ENCODE measurements around the gene TDRKH.

Gene TDRKH

GRCh38 chr1:151814971-151815545 lies 24.8 kb upstream of the TDRKH start:
- Histone ChIP-seq H3K27me3 (no peaks in the 10 kb centered on the region), H3K9me3 (no peaks in the 10 kb centered on the region), H3K4me3 (no peak overlapping the region), H3K27ac (no peak overlapping the region), H3K4me2 (peak overlapping the region; percentile 86), H3K9ac (no peak overlapping the region), H3K4me1 (peaks cover 76% of the 10 kb centered on the region), H4K20me1 (no peaks in the 10 kb centered on the region), H3K36me3 (no peaks in the 10 kb centered on the region)
- no peak for TF ChIP-seq Cebpa-rat (IDR thresholded peaks at IDR 0.05)

- TF ChIP-seq Cebpa-rat (IDR thresholded peaks at IDR 0.05), result no peak
Measured at GRCh38 chr1:151814426-151814825, 24.1 kb upstream of the TDRKH start.

GRCh38 chr1:151813271-151813977 lies 23.1 kb upstream of the TDRKH start:
- no peak for TF ChIP-seq Cebpa-rat (IDR thresholded peaks at IDR 0.05)
- Histone ChIP-seq H3K9ac (no peak overlapping the region), H3K36me3 (no peaks in the 10 kb centered on the region), H3K9me3 (no peaks in the 10 kb centered on the region), H3K4me3 (no peak overlapping the region), H4K20me1 (no peaks in the 10 kb centered on the region), H3K4me2 (no peak overlapping the region), H3K27me3 (no peaks in the 10 kb centered on the region), H3K27ac (no peak overlapping the region), H3K4me1 (peaks cover 72% of the 10 kb centered on the region)

More at GRCh38 chr1:151814426-151814825, 24.1 kb upstream of the TDRKH start:
- H3K4me3 ChIP-seq, result no peak overlapping the region
- peaks cover 72% of the 10 kb centered on the region for H3K4me1 ChIP-seq
- H3K9me3 ChIP-seq, result no peaks in the 10 kb centered on the region
- H3K9ac ChIP-seq, result no peak overlapping the region
- H3K27me3 ChIP-seq, result no peaks in the 10 kb centered on the region
- no peak overlapping the region for H3K27ac ChIP-seq
- H3K36me3 ChIP-seq, result no peaks in the 10 kb centered on the region
- H4K20me1 ChIP-seq, result no peaks in the 10 kb centered on the region
- peak overlapping the region; percentile 86 for H3K4me2 ChIP-seq

GRCh38 chr1:151811181-151811580 lies 20.9 kb upstream of the TDRKH start:
- no peak for TF ChIP-seq Cebpa-rat (IDR thresholded peaks at IDR 0.05)
- Histone ChIP-seq H3K4me1 (peaks cover 72% of the 10 kb centered on the region), H3K9me3 (no peaks in the 10 kb centered on the region), H3K4me3 (no peak overlapping the region), H3K36me3 (no peaks in the 10 kb centered on the region), H4K20me1 (no peaks in the 10 kb centered on the region), H3K4me2 (no peak overlapping the region), H3K27me3 (no peaks in the 10 kb centered on the region), H3K9ac (no peak overlapping the region), H3K27ac (no peak overlapping the region)

- no peak overlapping the region for H3K4me2 ChIP-seq
- TF ChIP-seq Cebpa-rat (IDR thresholded peaks at IDR 0.05), result no peak
- H3K4me1 ChIP-seq, result peaks cover 72% of the 10 kb centered on the region
- H3K9ac ChIP-seq, result no peak overlapping the region
- H3K9me3 ChIP-seq, result no peaks in the 10 kb centered on the region
- H4K20me1 ChIP-seq, result no peaks in the 10 kb centered on the region
- no peak overlapping the region for H3K4me3 ChIP-seq
- H3K27ac ChIP-seq, result no peak overlapping the region
- no peaks in the 10 kb centered on the region for H3K27me3 ChIP-seq
- H3K36me3 ChIP-seq, result no peaks in the 10 kb centered on the region
Measured at GRCh38 chr1:151809985-151810556, 19.8 kb upstream of the TDRKH start.

GRCh38 chr1:151809290-151809984 lies 19.1 kb upstream of the TDRKH start:
- no peak overlapping the region for H3K27ac ChIP-seq
- H3K4me2 ChIP-seq, result no peak overlapping the region

GRCh38 chr1:151807766-151808165 lies 17.5 kb upstream of the TDRKH start:
- Histone ChIP-seq H3K27ac (no peak overlapping the region), H4K20me1 (no peaks in the 10 kb centered on the region), H3K9ac (no peak overlapping the region), H3K27me3 (no peaks in the 10 kb centered on the region), H3K4me3 (no peak overlapping the region), H3K9me3 (no peaks in the 10 kb centered on the region), H3K4me1 (peaks cover 73% of the 10 kb centered on the region), H3K4me2 (peak overlapping the region; percentile 95), H3K36me3 (no peaks in the 10 kb centered on the region)
- TF ChIP-seq Cebpa-rat (IDR thresholded peaks at IDR 0.05), result no peak

More at GRCh38 chr1:151809290-151809984, 19.1 kb upstream of the TDRKH start:
- H3K4me3 ChIP-seq, result no peak overlapping the region
- H3K9me3 ChIP-seq, result no peaks in the 10 kb centered on the region
- no peaks in the 10 kb centered on the region for H3K36me3 ChIP-seq
- no peaks in the 10 kb centered on the region for H3K27me3 ChIP-seq
- H3K9ac ChIP-seq, result no peak overlapping the region
- H4K20me1 ChIP-seq, result no peaks in the 10 kb centered on the region
- H3K4me1 ChIP-seq, result peaks cover 72% of the 10 kb centered on the region
- no peak for TF ChIP-seq Cebpa-rat (IDR thresholded peaks at IDR 0.05)

- H3K4me2 ChIP-seq, result peak overlapping the region; percentile 95
- TF ChIP-seq Cebpa-rat (IDR thresholded peaks at IDR 0.05), result no peak
- H3K36me3 ChIP-seq, result no peaks in the 10 kb centered on the region
- H3K27me3 ChIP-seq, result no peaks in the 10 kb centered on the region
- H3K27ac ChIP-seq, result peak overlapping the region; percentile 70; the same call in 1 of the 2 replicates
- no peak overlapping the region for H3K9ac ChIP-seq
- H3K4me3 ChIP-seq, result no peak overlapping the region
- H4K20me1 ChIP-seq, result no peaks in the 10 kb centered on the region
- no peaks in the 10 kb centered on the region for H3K9me3 ChIP-seq
- H3K4me1 ChIP-seq, result peaks cover 79% of the 10 kb centered on the region
Measured at GRCh38 chr1:151807131-151807530, 16.8 kb upstream of the TDRKH start.

- TF ChIP-seq Cebpa-rat (IDR thresholded peaks at IDR 0.05), result no peak
- Histone ChIP-seq H3K4me1 (peaks cover 88% of the 10 kb centered on the region), H3K4me2 (peak overlapping the region; percentile 95), H3K9ac (peak overlapping the region; percentile 54; the same call in 1 of the 2 replicates), H3K4me3 (peak overlapping the region; percentile 6; the same call in 1 of the 2 replicates), H3K9me3 (no peaks in the 10 kb centered on the region), H3K36me3 (no peaks in the 10 kb centered on the region), H3K27ac (peak overlapping the region; percentile 70), H3K27me3 (no peaks in the 10 kb centered on the region), H4K20me1 (no peaks in the 10 kb centered on the region)
Measured at GRCh38 chr1:151806170-151806569, 15.9 kb upstream of the TDRKH start.

Measured in BLaER1 (cell line).